Thoracic aorta (tissue), 2 donors: Measurements from ENCODE around the gene HMCN2. TPM values are rescaled to one million over a fixed set of nuclear protein-coding genes. Genes with fewer than 3 reads are reported as not detected.
"Not testable (repeated sequence)": the region's sequence is repeated elsewhere in the genome, so short reads cannot be mapped to it uniquely, and the experiment has no call there.

Source experiments
- ATAC-seq: fragments of 150-250 bp; one replicate; pipeline ENCODE4 v1.8.0; 2017; ENCODE audit warnings: low read depth; ENCODE audit not compliant: insufficient number of reproducible peaks, low FRiP score
- DNase-seq: peaks from one replicate; pipeline ENCODE4 v3.0.0-alpha.2; 2020; ENCODE audit warnings: low spot score
- H3K27ac ChIP-seq, 2 donors: fragments of 200-600 bp; sonication (generic); 1 replicate in 1 of 2; 2 replicates in 1 of 2; pipeline ENCODE4 v1.5.1; 2016; ENCODE audit warnings: mild to moderate bottlenecking in 2 of 2, moderate library complexity in 2 of 2
- H3K27me3 ChIP-seq: fragments of 200-600 bp; sonication (generic); replicated peaks from 2 replicates; pipeline ENCODE4 v1.6.0; 2016; ENCODE audit warnings: mild to moderate bottlenecking; ENCODE audit not compliant: insufficient read depth
- H3K36me3 ChIP-seq: fragments of 200-600 bp; sonication (generic); one replicate; pipeline ENCODE4 v1.5.1; 2016
- H3K4me1 ChIP-seq, 2 donors: fragments of 200-600 bp; sonication (generic); 1 replicate in 1 of 2; 2 replicates in 1 of 2; pipeline versions ENCODE4 v1.5.1 to v1.6.0; 2016; ENCODE audit warnings: low read depth in 2 of 2, mild to moderate bottlenecking in 1 of 2; ENCODE audit not compliant: control insufficient read depth in 1 of 2
- H3K4me3 ChIP-seq: fragments of 200-600 bp; sonication (generic); 2 replicates; pipeline ENCODE4 v1.5.1; 2016; ENCODE audit warnings: mild to moderate bottlenecking
- H3K9me3 ChIP-seq: fragments of 200-600 bp; sonication (generic); 2 replicates; pipeline ENCODE4 v1.5.1; 2016
- total RNA-seq, 2 donors: library from RNA; depleted of rRNA; stranded (reverse); fragments of >200 nt; gene quantifications; one replicate each; pipeline versions ENCODE4 v1.1.0 to v1.2.3, GENCODE V29; 2016
- TF ChIP-seq, protein P1 (sequence below): fragments of 200-600 bp; sonication (generic); IDR thresholded peaks from one replicate; pipeline ENCODE4 v1.5.1; 2019; ENCODE audit warnings: antibody characterized with exemption

HMCN2 gene
- total RNA-seq, 2 donors from 2014 or later = 2.4 to 6.3 TPM

DNA sequence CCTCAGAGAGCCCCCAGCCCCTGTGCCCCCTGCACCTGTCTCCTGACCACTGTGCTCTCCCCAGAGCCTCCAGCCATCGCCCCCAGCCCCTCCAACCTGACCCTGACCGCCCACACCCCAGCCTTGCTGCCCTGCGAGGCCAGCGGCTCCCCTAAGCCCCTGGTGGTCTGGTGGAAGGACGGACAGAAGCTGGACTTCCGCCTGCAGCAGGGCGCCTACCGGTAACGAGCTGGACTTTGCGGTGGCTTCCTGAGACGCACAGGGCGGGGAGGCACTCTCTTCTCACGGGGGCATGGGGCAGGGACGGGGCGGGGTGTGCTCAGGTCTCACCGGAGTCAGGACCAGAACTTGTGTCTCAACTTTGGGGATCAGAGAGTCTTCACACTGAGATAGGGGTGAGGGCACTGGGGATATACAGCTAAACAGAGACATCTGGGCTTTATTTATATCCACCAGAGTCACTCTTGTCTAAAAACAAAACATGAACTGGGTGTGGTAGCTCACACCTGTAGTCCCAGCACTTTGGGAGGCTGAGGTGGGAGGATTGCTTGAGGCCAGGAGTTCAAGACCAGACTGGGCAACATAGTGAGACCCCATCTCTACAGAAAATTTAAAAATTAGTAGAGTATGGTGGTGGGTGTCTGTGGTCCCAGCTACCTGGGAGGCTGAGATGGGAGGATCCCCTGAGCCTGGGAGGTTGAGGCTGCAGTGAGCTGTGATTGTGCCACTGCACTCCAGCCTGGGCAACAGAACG lies 133.1 kb downstream of the HMCN2 start:
- H3K9me3 ChIP-seq = no peaks in the 10 kb centered on the region
- DNase-seq (no peak), ATAC-seq (no peak)
- TF ChIP-seq, protein P1, sequence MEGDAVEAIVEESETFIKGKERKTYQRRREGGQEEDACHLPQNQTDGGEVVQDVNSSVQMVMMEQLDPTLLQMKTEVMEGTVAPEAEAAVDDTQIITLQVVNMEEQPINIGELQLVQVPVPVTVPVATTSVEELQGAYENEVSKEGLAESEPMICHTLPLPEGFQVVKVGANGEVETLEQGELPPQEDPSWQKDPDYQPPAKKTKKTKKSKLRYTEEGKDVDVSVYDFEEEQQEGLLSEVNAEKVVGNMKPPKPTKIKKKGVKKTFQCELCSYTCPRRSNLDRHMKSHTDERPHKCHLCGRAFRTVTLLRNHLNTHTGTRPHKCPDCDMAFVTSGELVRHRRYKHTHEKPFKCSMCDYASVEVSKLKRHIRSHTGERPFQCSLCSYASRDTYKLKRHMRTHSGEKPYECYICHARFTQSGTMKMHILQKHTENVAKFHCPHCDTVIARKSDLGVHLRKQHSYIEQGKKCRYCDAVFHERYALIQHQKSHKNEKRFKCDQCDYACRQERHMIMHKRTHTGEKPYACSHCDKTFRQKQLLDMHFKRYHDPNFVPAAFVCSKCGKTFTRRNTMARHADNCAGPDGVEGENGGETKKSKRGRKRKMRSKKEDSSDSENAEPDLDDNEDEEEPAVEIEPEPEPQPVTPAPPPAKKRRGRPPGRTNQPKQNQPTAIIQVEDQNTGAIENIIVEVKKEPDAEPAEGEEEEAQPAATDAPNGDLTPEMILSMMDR = no peak
- no peaks in the 10 kb centered on the region for H3K27me3 ChIP-seq
- H3K27ac ChIP-seq = no peak overlapping the region
- H3K36me3 ChIP-seq = no peaks in the 10 kb centered on the region
- no peaks in the 10 kb centered on the region for H3K4me1 ChIP-seq
- no peak overlapping the region for H3K4me3 ChIP-seq

DNA sequence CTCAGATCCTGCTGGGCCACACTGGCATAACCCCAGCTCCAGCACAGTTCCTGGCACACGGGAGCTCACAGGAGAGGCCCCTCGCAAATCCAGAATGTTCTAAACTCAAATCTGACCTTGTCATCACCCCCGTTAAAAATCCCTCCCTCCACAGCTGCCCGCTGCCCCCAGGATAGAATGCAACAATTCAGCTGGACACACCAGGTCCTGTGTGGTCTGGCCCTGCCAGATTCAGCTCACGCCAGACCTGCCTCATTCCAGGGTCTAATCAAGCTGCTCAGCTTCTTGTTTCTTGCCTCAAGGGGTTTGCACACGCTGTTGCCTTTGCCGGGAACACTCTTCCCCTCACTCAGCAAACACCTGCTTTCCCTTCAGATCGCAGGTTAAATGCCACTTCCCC lies 134.2 kb downstream of the HMCN2 start:
- Histone ChIP-seq H3K36me3 (no peaks in the 10 kb centered on the region), H3K4me3 (no peak overlapping the region), H3K9me3 (no peaks in the 10 kb centered on the region), H3K27ac (no peak overlapping the region), H3K27me3 (no peaks in the 10 kb centered on the region), H3K4me1 (no peaks in the 10 kb centered on the region)
- DNase-seq = no peak
- TF ChIP-seq, protein P1 = no peak
- no peak for ATAC-seq

DNA sequence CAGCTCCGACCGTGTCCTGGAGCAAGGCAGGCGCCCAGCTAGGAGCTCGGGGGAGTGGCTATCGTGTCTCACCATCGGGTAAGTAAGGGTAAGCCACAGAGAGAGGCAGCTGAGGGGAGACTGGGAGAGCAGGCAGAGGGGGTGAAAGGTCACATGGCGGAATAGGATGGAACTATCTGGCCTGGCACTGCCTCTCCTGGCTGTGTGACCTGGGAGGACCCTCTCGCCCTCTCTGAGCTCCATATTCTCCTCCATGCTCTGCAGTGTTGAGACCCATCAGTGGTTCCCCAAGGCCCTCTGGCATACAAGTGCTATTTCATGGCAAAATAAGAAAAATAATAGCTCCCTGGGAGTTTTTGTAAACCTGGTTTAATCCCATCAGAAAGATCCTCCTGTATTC lies 135.3 kb downstream of the HMCN2 start:
- DNase-seq (no peak), ATAC-seq (no peak)
- Histone ChIP-seq H3K36me3 (no peaks in the 10 kb centered on the region), H3K4me1 (no peaks in the 10 kb centered on the region), H3K4me3 (no peak overlapping the region), H3K27me3 (no peaks in the 10 kb centered on the region), H3K27ac (no peak overlapping the region), H3K9me3 (no peaks in the 10 kb centered on the region)
- TF ChIP-seq, protein P1 = no peak

DNA sequence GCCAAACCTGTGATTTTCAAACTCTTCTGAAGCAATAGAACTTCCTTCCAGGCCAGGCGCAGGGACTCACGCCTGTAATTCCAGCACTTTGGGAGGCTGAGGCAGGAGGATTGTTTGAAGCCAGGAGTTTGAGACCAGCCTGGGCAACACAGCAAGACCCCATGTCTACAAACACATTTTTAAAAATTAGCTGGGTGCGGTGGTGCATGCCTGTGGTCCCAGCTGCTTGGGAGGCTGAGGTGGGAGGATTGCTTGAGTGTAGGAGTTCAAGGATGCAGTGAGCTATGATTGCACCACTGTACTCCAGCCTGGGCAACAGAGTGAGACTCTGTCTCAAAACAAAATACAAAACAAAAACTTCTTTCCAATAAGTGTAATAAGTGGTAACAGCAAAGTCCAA lies 136.2 kb downstream of the HMCN2 start:
- H3K27ac ChIP-seq, H3K9me3 ChIP-seq, H3K27me3 ChIP-seq, ATAC-seq, H3K36me3 ChIP-seq, DNase-seq, H3K4me1 ChIP-seq, H3K4me3 ChIP-seq: not testable (repeated sequence)

DNA sequence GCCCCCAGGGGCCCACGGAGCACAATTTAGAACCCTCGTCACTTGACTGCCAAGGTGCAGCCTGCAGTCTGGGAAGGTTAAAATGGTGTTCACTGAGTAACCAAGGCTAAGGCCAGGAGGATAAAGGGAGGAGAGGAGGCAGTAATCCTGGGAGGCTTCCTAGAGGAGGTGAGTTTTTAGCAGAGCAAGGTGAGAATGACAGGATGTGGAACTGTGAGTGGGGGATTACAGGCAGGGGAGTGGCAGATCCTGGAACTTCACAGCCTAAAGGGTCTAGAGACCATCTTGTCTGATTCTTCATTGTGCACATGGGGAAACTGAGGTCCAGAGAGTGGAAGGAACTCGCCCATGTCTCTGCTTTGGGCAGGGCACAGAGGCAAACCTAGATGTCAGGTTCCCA lies 136.7 kb downstream of the HMCN2 start:
- ATAC-seq (no peak), DNase-seq (no peak)
- H3K27ac ChIP-seq = no peak overlapping the region
- H3K36me3 ChIP-seq = no peaks in the 10 kb centered on the region
- H3K27me3 ChIP-seq = no peaks in the 10 kb centered on the region
- H3K4me3 ChIP-seq = no peak overlapping the region
- TF ChIP-seq, protein P1 = no peak
- no peaks in the 10 kb centered on the region for H3K9me3 ChIP-seq
- no peaks in the 10 kb centered on the region for H3K4me1 ChIP-seq
